ENCODE data around the gene HERC6. TPM values are rescaled to one million over a fixed set of nuclear protein-coding genes. Genes with fewer than 3 reads are reported as not detected.
"Not testable (repeated sequence)": the region's sequence is repeated elsewhere in the genome, so short reads cannot be mapped to it uniquely, and the experiment has no call there.

The HERC6 gene
- total RNA-seq, 1 donor from 2014 or later, result 12.3 TPM

DNA sequence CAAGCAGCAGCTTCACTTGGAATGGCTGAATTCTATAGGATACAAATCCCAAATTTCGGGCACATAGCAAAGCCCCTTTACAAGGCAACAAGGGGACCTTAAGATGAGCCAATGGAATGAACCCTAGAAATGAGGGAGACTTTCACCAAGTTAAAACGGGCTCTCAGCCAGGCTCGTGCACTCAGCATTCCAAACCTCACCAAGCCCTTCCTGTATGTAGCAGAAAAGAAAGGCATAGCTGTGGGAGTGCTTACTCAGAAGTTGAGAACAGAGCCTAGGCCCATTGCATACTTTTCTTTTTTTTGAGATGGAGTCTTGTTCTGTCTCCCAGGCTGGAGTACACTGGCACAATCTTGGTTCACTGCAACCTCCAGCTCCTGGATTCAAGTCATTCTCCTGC, 67.5 kb downstream of the HERC6 start:
- DNase-seq (ENCODE audit: low spot score), result no peak

DNA sequence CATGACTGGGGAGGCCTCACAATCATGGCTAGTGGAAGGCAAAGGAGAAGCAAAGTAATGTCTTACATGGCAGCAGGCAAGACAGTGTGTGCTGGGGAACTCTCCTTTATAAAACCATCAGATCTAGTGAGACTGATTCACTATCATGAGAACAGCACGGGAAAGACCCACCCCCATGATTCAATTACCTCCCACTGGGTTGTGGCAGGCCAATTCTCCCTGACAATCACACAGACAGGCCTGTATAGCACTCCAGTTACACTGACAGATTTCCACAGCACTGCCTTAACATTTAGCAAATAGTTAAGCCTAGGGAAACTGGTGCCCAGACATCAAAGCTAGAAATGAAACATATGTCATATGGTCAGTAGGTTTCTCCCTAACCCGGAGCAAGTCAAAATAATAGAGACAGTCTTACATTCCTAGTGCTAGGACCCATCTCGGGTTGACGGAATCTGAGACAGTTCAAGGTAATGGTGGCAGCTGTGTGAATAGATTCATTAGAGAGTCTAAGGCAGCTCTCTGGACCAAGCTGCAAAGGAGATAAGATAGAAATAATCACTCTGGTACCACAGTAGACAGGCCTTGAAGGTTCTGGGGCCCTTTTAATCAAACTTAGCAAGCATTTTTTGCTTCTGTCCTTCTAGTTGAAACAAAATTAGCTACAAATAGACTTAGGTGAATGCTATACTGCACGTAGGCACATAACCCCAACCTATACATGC, 68.9 kb downstream of the HERC6 start:
- DNase-seq (ENCODE audit: low spot score), result no peak

DNA sequence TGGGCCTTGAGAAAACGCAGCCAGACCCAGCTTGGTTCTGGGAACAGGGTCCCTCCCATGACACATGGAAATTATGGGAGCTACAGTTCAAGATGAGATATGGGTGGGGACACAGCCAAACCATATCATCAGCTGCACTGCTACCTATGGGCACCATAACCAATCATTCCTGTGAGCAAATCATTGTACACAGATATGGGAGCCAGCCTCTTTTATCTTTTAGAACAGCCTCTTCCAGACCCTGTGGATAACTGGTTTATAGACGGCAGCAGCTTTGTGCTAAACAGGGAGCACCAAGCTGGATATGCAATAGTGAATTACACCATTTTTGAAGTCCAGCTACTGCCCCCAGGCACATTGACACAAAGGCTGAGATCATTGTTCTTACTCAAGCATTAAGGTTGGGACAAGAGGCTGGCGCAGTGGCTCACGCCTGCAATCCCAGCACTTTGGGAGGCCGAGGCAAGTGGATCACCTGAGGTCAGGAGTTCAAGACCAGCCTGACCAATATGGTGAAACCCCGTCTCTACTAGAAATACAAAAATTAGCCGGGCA, 69.6 kb downstream of the HERC6 start:
- not testable (repeated sequence) for DNase-seq (ENCODE audit: low spot score)

DNA sequence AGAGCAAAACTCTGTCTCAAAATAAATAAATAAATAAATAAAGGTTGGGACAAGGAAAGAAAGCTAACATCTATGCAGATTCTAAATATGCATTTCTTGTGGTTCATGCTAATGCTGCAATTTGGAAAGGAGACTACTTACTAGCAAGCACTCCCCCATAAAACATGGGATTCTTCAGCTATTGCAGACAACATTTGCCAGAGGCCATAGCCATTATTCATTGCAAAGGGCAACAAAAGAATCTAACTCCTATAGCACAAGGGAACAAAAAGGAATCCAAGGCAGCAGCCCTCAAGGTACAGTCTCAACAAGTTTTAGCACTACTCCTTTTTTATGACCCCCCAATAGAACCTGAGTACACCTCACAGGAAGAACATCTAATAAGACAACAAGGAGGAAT, 70.2 kb downstream of the HERC6 start:
- no peak for DNase-seq (ENCODE audit: low spot score)

DNA sequence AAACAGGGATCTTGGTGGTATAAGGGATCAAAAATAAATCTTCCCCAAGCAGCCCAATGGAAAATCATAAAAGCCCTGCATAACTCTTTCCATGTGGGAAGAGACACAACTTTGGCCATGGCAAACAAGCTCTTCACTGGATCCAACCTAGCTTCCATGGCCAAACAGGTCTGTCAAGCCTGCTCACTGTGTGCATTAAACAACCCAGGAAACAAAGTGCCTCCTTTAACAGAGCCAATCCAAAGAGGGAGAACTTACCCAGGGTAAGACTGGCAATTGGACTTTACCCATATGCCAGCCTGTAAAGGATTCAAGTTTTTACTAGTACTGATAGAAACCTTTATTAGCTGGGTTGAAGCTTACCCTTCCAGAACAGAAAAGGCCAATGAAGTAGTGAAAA, 70.6 kb downstream of the HERC6 start:
- no peak for DNase-seq (ENCODE audit: low spot score)

DNA sequence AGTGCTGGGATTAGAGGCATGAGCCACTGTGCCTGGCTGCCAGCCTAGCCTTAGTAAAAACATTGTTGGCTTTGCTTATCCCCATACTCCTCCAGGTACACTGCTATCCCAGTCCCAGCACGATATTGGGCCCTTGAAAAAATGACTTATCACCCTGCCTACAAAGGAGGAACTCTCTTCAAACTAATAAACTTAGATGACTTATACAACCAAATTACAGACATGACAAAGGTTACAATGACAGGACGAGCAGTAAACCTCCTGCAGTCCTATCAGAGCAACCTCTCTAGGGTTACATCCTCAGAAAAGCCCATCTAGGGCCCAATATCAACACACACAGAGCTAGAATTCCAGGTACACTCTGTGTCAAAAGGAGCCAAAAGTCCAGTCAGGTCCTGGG, 72.6 kb downstream of the HERC6 start:
- DNase-seq (ENCODE audit: low spot score), result no peak

DNA sequence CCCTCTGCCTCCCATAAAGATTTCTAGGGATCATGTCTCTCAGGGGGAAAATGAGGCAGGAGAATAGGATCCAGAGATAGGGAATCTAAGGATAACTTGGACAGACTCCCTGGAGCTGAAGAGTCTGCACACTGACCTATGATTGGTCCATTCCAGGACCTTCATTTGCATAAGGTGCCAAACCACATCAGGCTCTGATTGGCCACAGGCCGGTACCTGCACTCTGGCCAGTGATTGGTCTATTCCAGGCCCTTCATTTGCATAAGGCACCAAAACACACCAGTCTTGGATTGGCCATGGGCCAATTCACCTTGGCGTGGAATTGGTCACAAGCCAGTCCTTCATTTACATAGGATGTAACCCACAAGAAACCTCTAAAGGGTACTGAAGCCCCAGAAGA, 74.3 kb downstream of the HERC6 start:
- no peak for DNase-seq (ENCODE audit: low spot score)

DNA sequence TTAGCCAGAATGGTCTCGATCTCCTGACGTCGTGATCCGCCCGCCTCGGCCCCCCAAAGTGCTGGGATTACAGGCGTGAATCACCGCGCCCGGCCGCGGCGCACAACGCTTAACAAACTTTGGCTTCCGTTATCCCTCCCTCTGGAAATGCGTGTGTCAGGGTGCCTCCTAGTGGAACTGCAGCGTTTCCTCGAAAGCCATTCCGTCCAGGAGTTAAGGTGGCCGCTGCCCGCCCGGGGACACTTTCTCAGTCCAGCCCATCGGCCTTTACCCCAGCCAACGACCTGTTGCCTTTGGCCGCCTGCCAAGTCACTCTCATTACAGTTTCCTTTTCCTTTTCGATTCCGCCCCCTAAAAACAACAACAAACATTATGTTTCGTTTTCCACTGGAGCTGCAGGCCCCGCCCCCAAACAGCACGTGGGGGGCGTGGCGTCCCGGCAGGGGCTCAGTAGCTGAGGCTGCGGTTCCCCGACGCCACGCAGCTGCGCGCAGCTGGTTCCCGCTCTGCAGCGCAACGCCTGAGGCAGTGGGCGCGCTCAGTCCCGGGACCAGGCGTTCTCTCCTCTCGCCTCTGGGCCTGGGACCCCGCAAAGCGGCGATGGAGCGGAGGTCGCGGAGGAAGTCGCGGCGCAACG, 78.1 kb downstream of the HERC6 start, which contains the start of gene HERC5:
TSS of gene HERC5 (plus strand) at position 450 of the 637 bp plus-strand sequence. CDS start at position 601, 151 bp downstream.
- DNase-seq (ENCODE audit: low spot score), result peak; percentile 91

DNA sequence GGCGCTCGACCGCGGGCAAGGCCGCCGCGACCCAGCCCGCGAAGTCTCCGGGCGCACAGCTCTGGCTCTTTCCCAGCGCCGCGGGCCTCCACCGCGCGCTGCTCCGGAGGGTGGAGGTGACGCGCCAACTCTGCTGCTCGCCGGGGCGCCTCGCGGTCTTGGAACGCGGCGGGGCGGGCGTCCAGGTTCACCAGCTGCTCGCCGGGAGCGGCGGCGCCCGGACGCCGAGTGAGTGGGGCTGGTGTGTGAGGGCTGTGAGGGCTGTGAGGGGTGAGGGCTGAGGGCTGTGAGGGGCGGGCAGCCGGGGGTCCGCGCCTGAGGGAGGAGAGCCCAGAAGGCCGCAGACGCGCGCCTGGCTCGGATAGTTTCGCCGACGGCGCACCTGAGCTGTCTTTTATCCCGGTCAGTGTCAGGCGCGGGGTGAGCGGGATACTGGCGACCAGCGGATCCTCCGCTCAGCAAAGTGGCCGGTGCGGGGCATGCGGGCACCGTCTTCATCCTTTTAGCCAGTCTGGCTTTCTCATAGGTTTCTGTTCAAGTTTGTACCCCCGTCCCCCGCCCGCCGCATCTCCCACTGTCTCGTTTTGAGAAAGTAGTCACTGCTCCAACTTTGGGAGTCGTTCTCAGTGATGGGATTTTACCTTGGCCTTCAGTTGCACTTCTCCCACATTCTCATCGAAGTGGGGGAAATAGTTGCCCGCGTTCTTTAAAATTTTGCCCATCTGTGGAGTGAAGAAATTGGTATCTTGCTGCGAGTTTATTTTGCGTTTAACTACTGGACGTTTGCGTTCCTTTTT, 78.9 kb downstream of the HERC6 start:
- DNase-seq (ENCODE audit: low spot score), result peak; percentile 22

DNA sequence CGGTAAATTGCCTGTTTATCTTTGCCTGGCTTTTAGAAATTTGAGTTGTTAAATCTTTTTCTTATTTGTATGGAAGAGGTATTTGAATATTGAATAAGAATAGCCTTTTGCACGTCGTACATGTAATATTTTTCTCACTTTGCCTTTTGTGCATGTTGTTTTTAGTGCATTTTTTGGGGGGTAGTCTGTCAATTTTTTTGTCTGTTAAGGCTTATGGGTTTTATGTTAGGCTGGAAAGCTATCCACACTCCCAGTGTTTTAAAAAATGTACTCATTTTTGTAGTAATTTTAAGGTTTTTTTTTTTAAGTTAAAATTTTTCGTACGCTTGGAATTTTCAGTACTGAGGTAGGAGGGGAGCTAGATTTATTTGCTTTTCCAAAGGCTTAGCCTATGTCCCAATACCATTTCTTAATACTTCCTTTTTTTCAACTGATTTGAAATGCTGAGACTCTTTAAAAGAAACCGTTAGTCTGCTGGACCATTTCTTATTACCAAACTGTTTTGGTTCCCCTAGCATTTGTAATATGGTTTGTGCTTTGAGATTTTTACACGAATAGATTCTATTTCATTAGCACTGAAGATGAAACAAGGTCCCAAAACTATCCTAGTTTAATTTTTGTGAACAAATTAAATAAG, 79.6 kb downstream of the HERC6 start:
- no peak for DNase-seq (ENCODE audit: low spot score)

DNA sequence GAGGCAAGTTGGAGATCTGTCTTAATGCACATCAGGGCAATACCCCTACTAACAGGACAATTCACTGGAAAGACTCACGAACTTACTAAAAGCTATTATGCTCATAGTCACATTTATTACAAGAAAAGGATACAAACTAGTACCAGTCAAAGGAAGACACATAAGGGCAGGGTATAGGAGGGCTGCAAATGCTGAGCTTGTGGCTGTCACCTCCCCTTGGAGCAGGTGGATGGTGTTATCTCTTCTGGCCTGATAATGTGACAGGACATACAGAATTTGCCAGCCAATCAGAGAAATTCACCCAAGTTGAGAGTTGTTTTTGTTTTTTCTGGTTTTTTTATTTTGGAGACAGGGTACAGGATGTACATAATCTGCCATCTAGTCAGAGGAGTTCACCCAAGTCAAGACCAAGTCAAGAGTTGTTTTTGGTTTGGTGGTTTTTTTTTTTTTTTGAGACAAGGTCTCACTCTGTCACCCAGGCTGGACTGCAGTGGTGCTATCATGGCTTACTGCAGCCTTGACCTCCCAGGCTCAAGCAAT, 87.1 kb downstream of the HERC6 start:
- DNase-seq (ENCODE audit: low spot score), result no peak

DNA sequence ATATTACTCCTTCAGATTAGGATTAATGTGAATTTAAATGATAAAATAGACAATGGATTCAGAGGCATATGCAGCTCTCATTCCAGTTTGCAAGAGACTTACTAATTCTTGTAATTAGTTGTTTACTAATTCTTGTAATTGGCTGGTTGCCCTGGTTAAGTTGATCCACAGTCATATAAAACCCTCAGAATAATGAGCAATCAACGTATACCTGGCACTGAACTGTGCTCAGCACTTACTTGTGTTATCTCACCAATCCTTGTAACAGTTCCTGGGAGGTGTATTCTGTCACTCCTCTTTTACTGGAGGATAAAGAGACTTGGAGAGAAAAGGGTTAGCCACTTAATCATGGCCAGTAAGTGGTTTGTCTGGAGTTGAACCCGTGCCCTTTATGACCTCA, 88.7 kb downstream of the HERC6 start:
- DNase-seq (ENCODE audit: low spot score), result no peak

DNA sequence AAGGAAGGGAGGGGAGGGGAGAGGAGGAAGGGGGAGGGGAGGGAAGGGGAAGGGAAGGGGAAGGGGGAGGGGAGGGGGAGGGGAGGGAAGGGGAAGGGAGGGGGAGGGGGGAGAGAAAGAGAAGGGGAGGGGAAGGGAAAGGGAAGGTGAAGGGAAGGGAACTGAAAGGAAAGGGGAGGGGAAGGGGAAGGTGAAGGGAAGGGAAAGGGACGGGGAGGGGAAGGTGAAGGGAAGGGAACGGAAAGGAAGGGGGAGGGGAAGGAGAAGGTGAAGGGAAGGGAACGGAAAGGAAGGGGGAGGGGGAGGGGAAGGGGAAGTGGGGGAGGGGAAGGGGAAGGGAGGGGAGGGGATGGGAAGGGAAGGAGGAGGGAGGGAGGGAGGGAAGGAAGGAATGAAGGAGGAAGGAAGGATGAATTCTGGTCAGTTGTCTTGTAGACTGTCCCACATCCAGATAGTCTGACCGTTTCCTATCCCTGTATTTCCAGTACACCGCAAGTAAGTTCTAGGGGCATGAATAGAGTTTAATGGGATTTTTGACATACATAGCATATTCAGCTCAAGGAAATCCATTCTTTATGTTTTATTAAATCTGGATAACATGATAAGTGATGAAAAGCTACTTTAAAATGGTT, 98.7 kb downstream of the HERC6 start:
- DNase-seq (ENCODE audit: low spot score), result no peak

DNA sequence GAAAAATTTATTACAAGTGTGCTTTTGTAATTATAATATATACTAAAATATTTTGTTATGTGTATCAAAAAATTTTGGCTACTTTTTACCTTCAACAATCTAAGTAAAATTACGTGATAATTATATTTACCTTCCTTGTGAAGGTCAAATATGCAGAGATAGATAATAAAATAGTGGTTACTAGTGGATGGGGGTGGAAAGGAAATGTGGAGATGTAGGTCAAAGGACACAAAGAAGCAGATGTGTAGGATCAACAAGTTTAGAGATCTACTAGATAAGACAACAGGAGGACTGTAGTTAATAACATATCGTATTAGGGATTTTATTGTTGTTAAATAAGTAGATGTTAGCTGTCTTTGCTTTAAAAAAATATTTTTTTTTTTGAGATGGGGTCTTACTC, 99.6 kb downstream of the HERC6 start:
- DNase-seq (ENCODE audit: low spot score), result no peak

DNA sequence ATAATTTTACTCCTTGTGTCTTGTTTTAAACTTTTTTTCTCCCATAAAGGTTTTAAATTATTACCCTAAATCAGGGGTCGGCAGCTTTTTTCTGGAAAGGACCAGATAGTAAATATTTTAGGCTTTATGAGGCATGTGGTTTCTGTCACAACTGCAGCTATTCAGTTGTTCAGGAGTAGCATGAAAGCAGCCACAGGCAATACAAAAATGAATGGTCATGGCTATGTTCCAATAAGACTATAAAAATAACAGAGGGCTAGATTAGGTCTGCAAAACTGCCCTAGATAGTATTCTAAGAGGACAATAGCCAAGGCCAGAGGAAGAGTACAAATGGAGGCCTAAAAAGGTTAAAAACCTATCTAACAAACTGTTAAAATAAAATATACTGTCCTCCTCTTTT, 102.9 kb downstream of the HERC6 start:
- DNase-seq (ENCODE audit: low spot score), result no peak

DNA sequence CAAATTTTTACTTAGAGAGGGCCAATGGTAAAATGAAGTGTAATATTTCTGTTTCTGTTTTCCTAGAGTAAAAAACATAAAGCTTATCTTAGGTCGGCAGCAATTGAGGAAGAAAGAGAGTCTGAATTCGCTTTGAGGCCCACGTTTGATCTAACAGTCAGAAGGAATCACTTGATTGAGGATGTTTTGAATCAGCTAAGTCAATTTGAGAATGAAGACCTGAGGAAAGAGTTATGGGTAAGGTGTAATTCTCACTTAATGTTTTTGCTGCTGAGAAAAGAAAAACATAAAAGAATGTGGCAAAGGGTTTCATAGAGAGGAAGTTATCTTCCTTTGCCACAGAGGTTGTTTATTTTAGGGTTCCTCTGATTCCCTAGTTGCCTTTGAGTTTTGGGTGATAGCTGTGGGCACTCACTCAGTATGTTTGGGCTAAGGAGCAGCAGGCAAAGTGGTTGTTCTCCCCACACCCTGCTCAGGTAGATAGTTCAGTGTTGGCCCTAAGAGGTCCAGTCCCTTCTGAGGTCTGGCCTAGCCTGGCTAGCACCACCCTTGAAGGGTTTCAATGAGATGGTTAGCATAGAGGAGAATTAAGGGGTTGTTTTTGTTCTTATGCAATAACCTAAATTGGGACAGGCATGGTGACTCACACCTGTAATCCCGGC, 110.6 kb downstream of the HERC6 start:
- DNase-seq (ENCODE audit: low spot score), result no peak

Data from mucosa of gallbladder (tissue), 1 donor.